Measurements from ENCODE around the gene PRDM16.

Gene PRDM16

DNA sequence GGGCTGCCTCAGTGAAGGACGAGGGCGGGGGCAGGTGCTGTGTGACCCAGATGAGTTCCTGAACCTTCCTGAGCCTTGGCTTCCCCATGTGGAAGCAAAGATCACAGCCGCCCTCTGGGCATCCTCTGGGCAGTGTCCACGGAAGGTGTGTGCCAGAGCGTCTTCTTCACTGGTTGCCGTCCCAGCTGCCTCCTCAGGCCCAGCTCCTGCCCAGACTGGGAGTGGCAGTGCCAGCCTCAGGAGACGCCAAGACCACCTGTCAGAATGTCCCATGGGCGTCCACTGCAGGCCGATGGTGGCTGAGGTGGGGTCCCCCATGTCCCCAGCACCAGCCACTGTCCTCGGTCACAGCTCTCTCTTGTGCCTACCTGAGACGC lies 395.6 kb downstream of the PRDM16 start:
- H3K4me1 ChIP-seq (ENCODE audit: control insufficient read depth in 1 of 2, insufficient read depth in 2 of 2, low read length in 2 of 2), result peaks cover 14 to 18% of the 10 kb centered on the region in 2 donors
- H3K36me3 ChIP-seq (ENCODE audit: control insufficient read depth in 1 of 2, insufficient read depth in 2 of 2, low read length in 2 of 2), result peaks cover 0 to 30% of the 10 kb centered on the region in 2 donors
- no peaks in the 10 kb centered on the region for H3K9me3 ChIP-seq (ENCODE audit: control insufficient read depth in 1 of 2, low read length in 2 of 2)
- no peak overlapping the region for H3K27ac ChIP-seq (ENCODE audit: low read depth, low read length)
- H3K4me3 ChIP-seq (ENCODE audit: low read depth in 1 of 2, low read length in 2 of 2), result no peak overlapping the region
- H3K9ac ChIP-seq (ENCODE audit: low read depth in 1 of 2, low read length in 2 of 2), result no peak overlapping the region
- no peaks in the 10 kb centered on the region for H3K27me3 ChIP-seq (ENCODE audit: control insufficient read depth in 1 of 2, insufficient read depth in 2 of 2, low read length in 2 of 2)

- Histone ChIP-seq H3K36me3 (ENCODE audit: control insufficient read depth in 1 of 2, insufficient read depth in 2 of 2, low read length in 2 of 2) (peaks cover 0 to 37% of the 10 kb centered on the region in 2 donors), H3K27ac (ENCODE audit: low read depth, low read length) (no peak overlapping the region), H3K9ac (ENCODE audit: low read depth in 1 of 2, low read length in 2 of 2) (no peak overlapping the region)
These were observed 396.3 kb downstream of the PRDM16 start for GRCh38 chr1:3465091-3465934.

DNA sequence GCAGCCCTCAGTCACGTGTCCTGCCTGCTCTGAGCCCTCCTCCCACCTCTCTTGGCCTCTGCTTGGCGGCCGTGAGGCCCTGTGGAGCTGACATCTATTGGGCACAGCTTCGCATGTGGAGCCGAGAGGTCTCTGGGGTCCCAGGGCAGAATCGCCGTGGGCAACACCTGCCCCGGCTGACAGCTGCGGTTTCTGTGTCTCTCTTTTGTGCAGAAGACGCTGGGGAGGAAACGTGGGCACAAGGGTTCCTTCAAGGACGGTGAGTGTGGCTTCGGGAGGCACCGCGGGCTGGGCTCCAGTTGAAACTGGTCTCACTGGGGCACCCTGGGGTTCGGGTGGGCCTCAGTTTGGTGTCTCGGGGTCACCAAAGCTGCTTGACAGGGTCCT lies 396.9 kb downstream of the PRDM16 start:
- Histone ChIP-seq H3K4me1 (ENCODE audit: control insufficient read depth in 1 of 2, insufficient read depth in 2 of 2, low read length in 2 of 2) (peaks cover 4 to 7% of the 10 kb centered on the region in 2 donors), H3K36me3 (ENCODE audit: control insufficient read depth in 1 of 2, insufficient read depth in 2 of 2, low read length in 2 of 2) (peaks cover 0 to 42% of the 10 kb centered on the region in 2 donors), H3K27me3 (ENCODE audit: control insufficient read depth in 1 of 2, insufficient read depth in 2 of 2, low read length in 2 of 2) (no peaks in the 10 kb centered on the region), H3K4me3 (ENCODE audit: low read depth in 1 of 2, low read length in 2 of 2) (no peak overlapping the region), H3K9ac (ENCODE audit: low read depth in 1 of 2, low read length in 2 of 2) (no peak overlapping the region), H3K9me3 (ENCODE audit: control insufficient read depth in 1 of 2, low read length in 2 of 2) (no peaks in the 10 kb centered on the region), H3K27ac (ENCODE audit: low read depth, low read length) (no peak overlapping the region)

More at GRCh38 chr1:3465091-3465934, 396.3 kb downstream of the PRDM16 start:
- Histone ChIP-seq H3K9me3 (ENCODE audit: control insufficient read depth in 1 of 2, low read length in 2 of 2) (no peaks in the 10 kb centered on the region), H3K4me3 (ENCODE audit: low read depth in 1 of 2, low read length in 2 of 2) (no peak overlapping the region), H3K4me1 (ENCODE audit: control insufficient read depth in 1 of 2, insufficient read depth in 2 of 2, low read length in 2 of 2) (peaks cover 10 to 13% of the 10 kb centered on the region in 2 donors), H3K27me3 (ENCODE audit: control insufficient read depth in 1 of 2, insufficient read depth in 2 of 2, low read length in 2 of 2) (no peaks in the 10 kb centered on the region)

DNA sequence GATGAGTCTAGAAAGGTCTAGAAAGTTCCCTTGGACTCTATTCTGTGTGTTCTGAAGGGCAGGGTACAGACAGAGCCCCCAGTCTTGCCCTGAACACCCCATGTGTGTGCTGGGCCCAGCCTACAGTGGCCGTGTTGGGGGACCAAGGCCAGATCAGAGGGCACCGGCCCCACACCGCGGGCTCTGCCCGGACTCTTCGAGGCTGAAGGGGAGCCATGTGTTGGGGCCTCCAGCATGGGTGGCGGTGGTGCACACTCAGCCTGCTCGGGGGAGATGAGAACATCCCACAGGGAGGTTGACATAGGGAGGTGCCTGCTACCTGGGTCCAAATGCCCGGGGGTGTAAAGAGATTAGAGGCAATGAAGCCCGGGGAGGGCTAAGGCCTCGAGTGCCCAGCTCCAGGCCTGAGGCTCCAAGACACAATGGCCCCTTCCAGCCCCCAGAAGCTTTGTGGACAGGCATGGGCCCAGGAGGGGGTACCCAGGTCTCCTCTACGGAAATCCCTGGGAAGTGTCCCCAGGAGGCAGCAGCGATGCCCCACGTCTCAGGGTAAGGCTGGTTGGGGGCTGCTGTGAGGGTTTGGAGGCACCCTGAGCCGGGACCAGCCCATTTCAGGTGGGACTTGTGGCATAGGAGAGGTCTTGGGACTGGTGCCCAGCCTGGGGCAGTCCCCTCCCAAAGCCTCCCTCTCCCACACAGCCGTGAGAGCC lies 397.5 kb downstream of the PRDM16 start:
- H3K27ac ChIP-seq (ENCODE audit: low read depth, low read length), result no peak overlapping the region

DNA sequence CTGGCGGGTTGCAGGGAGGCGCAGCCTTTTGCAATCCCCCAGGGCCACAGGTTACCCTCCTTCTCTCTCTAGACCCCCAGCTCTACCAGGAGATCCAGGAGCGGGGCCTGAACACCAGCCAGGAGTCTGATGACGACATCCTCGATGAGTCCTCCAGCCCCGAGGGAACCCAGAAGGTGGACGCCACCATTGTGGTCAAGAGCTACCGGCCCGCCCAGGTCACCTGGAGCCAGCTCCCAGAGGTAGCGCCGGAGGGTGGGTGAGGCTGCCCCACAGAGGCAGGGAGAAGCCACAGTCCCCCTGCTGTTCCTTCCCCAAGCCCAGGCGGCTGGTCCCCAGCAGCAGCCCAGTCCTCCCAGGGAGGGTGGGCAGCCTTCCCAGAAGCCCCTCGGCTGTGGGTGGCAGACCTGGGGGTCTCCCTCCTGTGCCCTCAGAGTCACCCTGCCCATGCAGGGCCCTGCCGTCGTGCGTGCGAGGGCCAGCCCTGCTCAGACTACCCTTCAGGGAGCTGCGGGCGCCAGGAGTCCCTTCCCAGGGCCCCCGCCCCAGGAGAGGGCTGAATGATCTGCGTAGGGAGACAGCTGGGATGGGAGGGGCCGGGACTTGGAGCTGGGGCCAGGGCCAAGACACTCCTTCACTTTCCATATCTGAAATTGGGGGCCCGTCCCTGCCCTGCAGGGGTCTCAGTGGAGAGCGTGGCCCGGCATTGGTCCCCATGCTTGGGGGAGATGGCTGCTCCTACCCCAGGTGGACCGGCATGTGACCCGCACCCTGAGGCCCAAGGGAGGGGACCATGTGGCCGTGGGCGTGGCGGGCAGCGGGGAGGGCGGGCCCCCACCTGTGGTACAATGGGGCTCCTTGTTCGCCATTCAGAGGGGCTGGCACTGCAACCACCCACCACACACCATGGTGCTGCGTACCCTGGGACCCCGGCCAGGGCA lies 398.4 kb downstream of the PRDM16 start:
- H3K27me3 ChIP-seq (ENCODE audit: control insufficient read depth in 1 of 2, insufficient read depth in 2 of 2, low read length in 2 of 2), result no peaks in the 10 kb centered on the region
- no peaks in the 10 kb centered on the region for H3K9me3 ChIP-seq (ENCODE audit: control insufficient read depth in 1 of 2, low read length in 2 of 2)
- H3K36me3 ChIP-seq (ENCODE audit: control insufficient read depth in 1 of 2, insufficient read depth in 2 of 2, low read length in 2 of 2), result peaks cover 0 to 46% of the 10 kb centered on the region in 2 donors
- H3K27ac ChIP-seq (ENCODE audit: low read depth, low read length), result no peak overlapping the region
- H3K4me1 ChIP-seq (ENCODE audit: control insufficient read depth in 1 of 2, insufficient read depth in 2 of 2, low read length in 2 of 2), result no peaks in the 10 kb centered on the region
- no peak overlapping the region for H3K9ac ChIP-seq (ENCODE audit: low read depth in 1 of 2, low read length in 2 of 2)
- no peak overlapping the region for H3K4me3 ChIP-seq (ENCODE audit: low read depth in 1 of 2, low read length in 2 of 2)

More for the DNA sequence above, 397.5 kb downstream of the PRDM16 start:
- Histone ChIP-seq H3K27me3 (ENCODE audit: control insufficient read depth in 1 of 2, insufficient read depth in 2 of 2, low read length in 2 of 2) (no peaks in the 10 kb centered on the region), H3K9me3 (ENCODE audit: control insufficient read depth in 1 of 2, low read length in 2 of 2) (no peaks in the 10 kb centered on the region), H3K9ac (ENCODE audit: low read depth in 1 of 2, low read length in 2 of 2) (no peak overlapping the region), H3K4me3 (ENCODE audit: low read depth in 1 of 2, low read length in 2 of 2) (no peak overlapping the region), H3K4me1 (ENCODE audit: control insufficient read depth in 1 of 2, insufficient read depth in 2 of 2, low read length in 2 of 2) (peaks cover 0 to under 1% of the 10 kb centered on the region in 2 donors), H3K36me3 (ENCODE audit: control insufficient read depth in 1 of 2, insufficient read depth in 2 of 2, low read length in 2 of 2) (peaks cover 0 to 43% of the 10 kb centered on the region in 2 donors)

GRCh38 chr1:3468236-3469103 lies 399.5 kb downstream of the PRDM16 start:
- Histone ChIP-seq H3K27me3 (ENCODE audit: control insufficient read depth in 1 of 2, insufficient read depth in 2 of 2, low read length in 2 of 2) (no peaks in the 10 kb centered on the region), H3K27ac (ENCODE audit: low read depth, low read length) (no peak overlapping the region), H3K9me3 (ENCODE audit: control insufficient read depth in 1 of 2, low read length in 2 of 2) (no peaks in the 10 kb centered on the region), H3K4me3 (ENCODE audit: low read depth in 1 of 2, low read length in 2 of 2) (no peak overlapping the region), H3K4me1 (ENCODE audit: control insufficient read depth in 1 of 2, insufficient read depth in 2 of 2, low read length in 2 of 2) (no peaks in the 10 kb centered on the region), H3K9ac (ENCODE audit: low read depth in 1 of 2, low read length in 2 of 2) (no peak overlapping the region), H3K36me3 (ENCODE audit: control insufficient read depth in 1 of 2, insufficient read depth in 2 of 2, low read length in 2 of 2) (peaks cover 0 to 42% of the 10 kb centered on the region in 2 donors)

GRCh38 chr1:3469104-3469848 lies 400.3 kb downstream of the PRDM16 start:
- Histone ChIP-seq H3K36me3 (ENCODE audit: control insufficient read depth in 1 of 2, insufficient read depth in 2 of 2, low read length in 2 of 2) (peaks cover 5 to 42% of the 10 kb centered on the region in 2 donors), H3K27ac (ENCODE audit: low read depth, low read length) (no peak overlapping the region), H3K27me3 (ENCODE audit: control insufficient read depth in 1 of 2, insufficient read depth in 2 of 2, low read length in 2 of 2) (no peaks in the 10 kb centered on the region), H3K4me1 (ENCODE audit: control insufficient read depth in 1 of 2, insufficient read depth in 2 of 2, low read length in 2 of 2) (no peaks in the 10 kb centered on the region), H3K9ac (ENCODE audit: low read depth in 1 of 2, low read length in 2 of 2) (no peak overlapping the region), H3K9me3 (ENCODE audit: control insufficient read depth in 1 of 2, low read length in 2 of 2) (no peaks in the 10 kb centered on the region), H3K4me3 (ENCODE audit: low read depth in 1 of 2, low read length in 2 of 2) (no peak overlapping the region)

DNA sequence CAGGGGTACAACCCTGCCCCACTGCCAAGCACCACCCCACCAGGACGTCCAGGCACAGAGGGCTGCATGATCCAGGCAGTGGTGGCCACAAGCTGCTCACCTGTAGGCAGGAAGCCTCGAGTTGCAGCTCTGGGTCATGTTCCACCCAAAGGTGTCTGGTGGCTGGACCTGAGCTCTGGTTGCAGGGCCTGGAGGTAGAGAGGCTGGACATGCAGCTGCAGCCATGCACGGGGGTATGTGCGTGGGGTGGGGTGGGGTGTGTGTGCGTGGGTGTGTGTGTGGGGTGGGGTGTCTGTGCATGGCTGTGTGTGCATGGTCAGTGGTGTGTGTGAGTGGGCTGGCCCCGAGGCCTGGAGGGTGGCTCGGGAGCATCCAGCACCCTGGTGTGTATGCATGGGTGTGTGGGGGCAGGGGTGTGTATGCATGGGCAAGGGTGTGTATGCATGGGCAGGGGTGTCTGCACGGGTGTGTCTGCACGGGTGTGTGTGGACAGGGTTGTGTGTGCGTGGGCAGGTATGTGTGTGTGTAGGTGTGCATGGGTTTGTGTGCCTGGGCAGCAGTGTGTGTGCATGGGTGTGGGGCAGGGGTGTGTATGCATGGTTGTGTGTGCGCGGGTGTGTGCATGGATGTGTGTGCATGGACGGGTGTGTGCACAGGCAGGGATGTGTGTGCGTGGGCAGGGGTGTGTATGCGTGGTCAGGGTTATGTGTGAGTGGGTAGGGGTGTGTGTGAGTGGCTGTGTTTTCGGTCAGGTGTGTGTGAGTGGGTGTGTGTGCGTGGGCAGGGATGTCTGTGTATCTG lies 401.0 kb downstream of the PRDM16 start:
- H3K4me1 ChIP-seq (ENCODE audit: control insufficient read depth in 1 of 2, insufficient read depth in 2 of 2, low read length in 2 of 2), result no peaks in the 10 kb centered on the region
- no peaks in the 10 kb centered on the region for H3K9me3 ChIP-seq (ENCODE audit: control insufficient read depth in 1 of 2, low read length in 2 of 2)
- no peaks in the 10 kb centered on the region for H3K27me3 ChIP-seq (ENCODE audit: control insufficient read depth in 1 of 2, insufficient read depth in 2 of 2, low read length in 2 of 2)
- no peak overlapping the region for H3K9ac ChIP-seq (ENCODE audit: low read depth in 1 of 2, low read length in 2 of 2)
- no peak overlapping the region for H3K27ac ChIP-seq (ENCODE audit: low read depth, low read length)
- no peak overlapping the region for H3K4me3 ChIP-seq (ENCODE audit: low read depth in 1 of 2, low read length in 2 of 2)
- peaks cover 7 to 43% of the 10 kb centered on the region in 2 donors for H3K36me3 ChIP-seq (ENCODE audit: control insufficient read depth in 1 of 2, insufficient read depth in 2 of 2, low read length in 2 of 2)
